GM19035 (cell line): ENCODE results near the gene SPRED2.
A peak's percentile ranks its signal among the peaks of the same experiment; 100 is the strongest.

ENCODE experiments used
- ATAC-seq: cut with Tn5 transposase; IDR thresholded peaks from one replicate; pipeline ENCODE4 v1.9.1; 2021; ENCODE audit not compliant: unreplicated experiment

SPRED2 gene

GRCh38 chr2:65316072-65316471 is 116.3 kb downstream of the SPRED2 start:
- ATAC-seq: no peak

GRCh38 chr2:65314801-65315441 is 117.5 kb downstream of the SPRED2 start:
- no peak for ATAC-seq

GRCh38 chr2:65313954-65314256 is 118.5 kb downstream of the SPRED2 start:
- ATAC-seq: no peak

- ATAC-seq: no peak
Observed at GRCh38 chr2:65313126-65313953, 119.1 kb downstream of the SPRED2 start.

- ATAC-seq: no peak
Observed at GRCh38 chr2:65311596-65311995, 120.8 kb downstream of the SPRED2 start.

GRCh38 chr2:65311049-65311448 is 121.3 kb downstream of the SPRED2 start:
- ATAC-seq: no peak

GRCh38 chr2:65309699-65310098 is 122.7 kb downstream of the SPRED2 start:
- no peak for ATAC-seq

- ATAC-seq: no peak
Observed at GRCh38 chr2:65305934-65306333, 126.5 kb downstream of the SPRED2 start.

GRCh38 chr2:65300761-65301711 is 131.4 kb downstream of the SPRED2 start:
- peak; percentile 92 for ATAC-seq

GRCh38 chr2:65300134-65300760 is 132.2 kb downstream of the SPRED2 start:
- no peak for ATAC-seq

GRCh38 chr2:65299246-65299645 is 133.2 kb downstream of the SPRED2 start:
- no peak for ATAC-seq

GRCh38 chr2:65298089-65298488 is 134.3 kb downstream of the SPRED2 start:
- no peak for ATAC-seq

GRCh38 chr2:65297544-65297943 is 134.9 kb downstream of the SPRED2 start:
- ATAC-seq: no peak

- no peak for ATAC-seq
Observed at GRCh38 chr2:65296971-65297370, 135.4 kb downstream of the SPRED2 start.

GRCh38 chr2:65294701-65295100 is 137.7 kb downstream of the SPRED2 start:
- no peak for ATAC-seq

GRCh38 chr2:65294136-65294535 is 138.3 kb downstream of the SPRED2 start:
- no peak for ATAC-seq

GRCh38 chr2:65293376-65293775 is 139.0 kb downstream of the SPRED2 start:
- ATAC-seq: no peak

- no peak for ATAC-seq
Observed at GRCh38 chr2:65292461-65293011, 139.9 kb downstream of the SPRED2 start.

GRCh38 chr2:65292106-65292400 is 140.3 kb downstream of the SPRED2 start:
- ATAC-seq: no peak

GRCh38 chr2:65291216-65292105 is 140.9 kb downstream of the SPRED2 start:
- ATAC-seq: no peak
